GM23338 (cell line): ENCODE measurements around the gene GCA. TPM values are rescaled to one million over a fixed set of nuclear protein-coding genes. Genes with fewer than 3 reads are reported as not detected.

Experiments used
- ATAC-seq: fragments of 200-7000 bp; cut with Tn5 transposase; 3 replicates; pipeline ENCODE4 v1.9.1; 2020
- DNase-seq: peaks from one replicate; pipeline ENCODE4 v3.0.0-alpha.2; 2015; ENCODE audit warnings: low spot score
- H2AFZ ChIP-seq: fragments of 200-600 bp; sonication (generic); 2 replicates; pipeline ENCODE4 v1.8.0; 2016; ENCODE audit warnings: antibody characterized with exemption, mild to moderate bottlenecking, moderate library complexity
- H3F3A ChIP-seq: fragments of 200-600 bp; sonication (generic); replicated peaks from 2 replicates; pipeline ENCODE4 v1.8.0; 2017; ENCODE audit warnings: antibody characterized with exemption, mixed run types, low read depth
- H3K27ac ChIP-seq: fragments of 200-600 bp; sonication (generic); 2 replicates; pipeline ENCODE4 v1.6.1; 2016; ENCODE audit warnings: low read depth
- H3K27me3 ChIP-seq: fragments of 200-600 bp; sonication (generic); 2 replicates; pipeline ENCODE4 v1.8.0; 2016; ENCODE audit warnings: mild to moderate bottlenecking, mixed run types, moderate library complexity; ENCODE audit not compliant: insufficient read depth
- H3K36me3 ChIP-seq: fragments of 200-600 bp; sonication (generic); 2 replicates; pipeline ENCODE4 v1.8.0; 2016; ENCODE audit warnings: mild to moderate bottlenecking; ENCODE audit not compliant: insufficient read depth
- H3K4me1 ChIP-seq: fragments of 200-600 bp; sonication (generic); 2 replicates; pipeline ENCODE4 v1.8.0; 2016; ENCODE audit warnings: mild to moderate bottlenecking, moderate library complexity; ENCODE audit not compliant: insufficient read depth
- H3K4me2 ChIP-seq: fragments of 200-600 bp; sonication (generic); 2 replicates; pipeline ENCODE4 v1.7.1; 2017; ENCODE audit warnings: mixed run types
- H3K4me3 ChIP-seq: fragments of 200-600 bp; sonication (generic); 2 replicates; pipeline ENCODE4 v1.6.1; 2016; ENCODE audit warnings: mixed run types
- H3K79me2 ChIP-seq: fragments of 200-600 bp; sonication (generic); replicated peaks from 2 replicates; pipeline ENCODE4 v1.8.0; 2017; ENCODE audit warnings: mild to moderate bottlenecking; ENCODE audit not compliant: insufficient read depth
- H3K9me2 ChIP-seq: fragments of 200-600 bp; sonication (generic); 2 replicates; pipeline ENCODE4 v1.8.0; 2017; ENCODE audit not compliant: insufficient read depth
- H4K20me1 ChIP-seq: fragments of 200-600 bp; sonication (generic); replicated peaks from 2 replicates; pipeline ENCODE4 v1.8.0; 2017; ENCODE audit warnings: mild to moderate bottlenecking; ENCODE audit not compliant: insufficient read depth
- H3K27ac Mint-ChIP-seq: 2 replicates; pipeline ENCODE4 v1.8.0; 2020; ENCODE audit warnings: inconsistent platforms, mild to moderate bottlenecking, moderate library complexity, mixed read lengths
- H3K27me3 Mint-ChIP-seq: 3 replicates; pipeline ENCODE4 v1.8.0; 2022; ENCODE audit warnings: low read depth, mild to moderate bottlenecking, moderate library complexity, mixed read lengths, inconsistent platforms; ENCODE audit not compliant: insufficient read depth, poor library complexity
- H3K36me3 Mint-ChIP-seq: 3 replicates; pipeline ENCODE4 v1.8.0; 2021; ENCODE audit warnings: low read depth, mild to moderate bottlenecking, inconsistent platforms, moderate library complexity, mixed read lengths
- H3K4me1 Mint-ChIP-seq: 3 replicates; pipeline ENCODE4 v1.8.0; 2020; ENCODE audit warnings: mild to moderate bottlenecking, inconsistent platforms, mixed read lengths
- H3K4me3 Mint-ChIP-seq: 3 replicates; pipeline ENCODE4 v1.8.0; 2021; ENCODE audit warnings: moderate library complexity, mild to moderate bottlenecking, inconsistent platforms, mixed read lengths
- H3K9me3 Mint-ChIP-seq: 3 replicates; pipeline ENCODE4 v1.8.0; 2020; ENCODE audit warnings: moderate library complexity, mild to moderate bottlenecking, inconsistent platforms, mixed read lengths
- CREB1 ChIP-seq: fragments of 250-450 bp; sonication (Bioruptor Pico); IDR thresholded peaks from 2 replicates; pipeline ENCODE4 v1.5.0; 2020; ENCODE audit warnings: low read depth, mild to moderate bottlenecking, moderate library complexity
- CTCF ChIP-seq, 2 experiments: fragments of 200-600 bp in 1 of 2; sonication (generic) in 1 of 2; conservative IDR thresholded peaks; 2 replicates each; pipeline versions ENCODE4 v1.5.1 to v1.6.1; 2016 to 2017; ENCODE audit warnings: antibody characterized with exemption in 2 of 2, low read depth in 2 of 2, mild to moderate bottlenecking in 2 of 2, moderate library complexity in 1 of 2
- ETS1 ChIP-seq: IDR thresholded peaks from 2 replicates; pipeline ENCODE4 v1.6.1; 2016; ENCODE audit warnings: antibody characterized with exemption
- EZH2phosphoT487 ChIP-seq: fragments of 200-600 bp; sonication (generic); IDR thresholded peaks from one replicate; pipeline ENCODE4 v1.8.1; 2018; ENCODE audit warnings: antibody characterized with exemption; ENCODE audit not compliant: unreplicated experiment
- JUNB ChIP-seq: IDR thresholded peaks from one replicate; pipeline ENCODE4 v1.6.1; 2016; ENCODE audit warnings: antibody characterized with exemption; ENCODE audit not compliant: unreplicated experiment
- NANOG ChIP-seq: IDR thresholded peaks from 2 replicates; pipeline ENCODE4 v1.6.1; 2016; ENCODE audit warnings: antibody characterized with exemption, borderline replicate concordance
- POLR2AphosphoS5 ChIP-seq: IDR thresholded peaks from 2 replicates; pipeline ENCODE4 v1.6.1; 2016; ENCODE audit warnings: antibody characterized with exemption, low read depth
- REST ChIP-seq: IDR thresholded peaks from one replicate; pipeline ENCODE4 v1.6.1; 2018; ENCODE audit warnings: antibody characterized with exemption; ENCODE audit not compliant: unreplicated experiment
- STAT1 ChIP-seq: IDR thresholded peaks from one replicate; pipeline ENCODE4 v1.6.1; 2016; ENCODE audit warnings: antibody characterized with exemption; ENCODE audit not compliant: unreplicated experiment
- ZNF114 ChIP-seq: fragments of 250-450 bp; sonication (Bioruptor Pico); IDR thresholded peaks from 2 replicates; pipeline ENCODE4 v1.5.0; 2020; ENCODE audit warnings: mild to moderate bottlenecking, moderate library complexity
- ZNF331 ChIP-seq: fragments of 250-450 bp; sonication (Bioruptor Pico); IDR thresholded peaks from 2 replicates; pipeline ENCODE4 v1.5.0; 2020; ENCODE audit warnings: low read depth, mild to moderate bottlenecking, moderate library complexity
- ZNF462 ChIP-seq: fragments of 250-450 bp; sonication (Bioruptor Pico); IDR thresholded peaks from 2 replicates; pipeline ENCODE4 v1.5.0; 2020; ENCODE audit warnings: mild to moderate bottlenecking, moderate library complexity
- long read RNA-seq: library from polyadenylated mRNA; unstranded; transcript quantifications from one replicate; pipeline ENCODE4 v2.0.0, GENCODE V29; 2020; ENCODE audit not compliant: unreplicated experiment
- polyA plus RNA-seq: library from polyadenylated mRNA; unstranded; fragments of >200 nt; fragmentation: Nextera tagmentation; extraction: Ambion mirVana; gene quantifications from 2 replicates; pipeline ENCODE4 v1.2.1, GENCODE V29; 2016
- total RNA-seq: library from RNA; depleted of rRNA; stranded (reverse); fragments of >200 nt; shearing (Covaris generic); gene quantifications from 2 replicates; pipeline ENCODE4 v1.2.3, GENCODE V29; 2014; rRNA removed

The GCA gene
- 39.3 and 42.6 TPM in 2 replicates for total RNA-seq
- 52.0 and 62.7 TPM in 2 replicates for polyA plus RNA-seq
- long read RNA-seq, transcript GCA-204 (8 exons, 1,992 nt) = major isoform, 33 of 40 reads
- long read RNA-seq, partial matches to known transcripts = 2 of 40 reads
- long read RNA-seq, other reads (novel, unspliced or antisense) = 3 of 40 reads

- DNase-seq = peak; percentile 98
- peak within 1 kb of the TSS; percentile 90 for H2AFZ ChIP-seq
- H3K36me3 Mint-ChIP-seq = no peaks in the 10 kb centered on the region; the same call in 2 of the 3 replicates
These were observed at the start of gene GCA for GRCh38 chr2:162343824-162344616. GCA (plus strand) TSS chr2:162344132; CDS start chr2:162344249, 117 bp downstream.

More at GRCh38 chr2:162343824-162344616, at the start of gene GCA:
- H3K36me3 ChIP-seq = no peaks in the 10 kb centered on the region
- no peaks in the 10 kb centered on the region for H3K27me3 ChIP-seq
- TF ChIP-seq CTCF (conservative IDR thresholded peaks at IDR 0.05; ENCODE audit: low read depth in 2 of 2) = no peak; a peak in 1 of 4 replicates
- no peak for TF ChIP-seq JUNB
- TF ChIP-seq ETS1 = 0 out of 2 replicates have a peak, but pooled peaks have one; percentile 26
- TF ChIP-seq REST = no peak
- no peak for TF ChIP-seq ZNF331 (CRISPR knock-in tag)
- no peak for TF ChIP-seq STAT1
- peak; percentile 74; the same call in 1 of the 2 replicates for TF ChIP-seq CREB1 (CRISPR knock-in tag)
- TF ChIP-seq EZH2phosphoT487 = no peak
- peak; percentile 95 for TF ChIP-seq POLR2AphosphoS5
- TF ChIP-seq ZNF114 (CRISPR knock-in tag) = no peak
- no peak for TF ChIP-seq ZNF462
- TF ChIP-seq NANOG = no peak
- Mint-ChIP-seq H3K4me3 (peak within 1 kb of the TSS; percentile 95), H3K27ac (peak within 1 kb of the TSS; percentile 92), H3K4me1 (peaks cover 11% of the 10 kb centered on the region; the same call in 2 of the 3 replicates), H3K27me3 (peaks cover 3% of the 10 kb centered on the region), H3K9me3 (no peaks in the 10 kb centered on the region)
- peak; percentile 98 for ATAC-seq
- H3K4me2 ChIP-seq = peak within 1 kb of the TSS; percentile 80
- no peaks in the 10 kb centered on the region for H3F3A ChIP-seq
- no peak within 1 kb of the TSS for H3K27ac ChIP-seq
- H3K4me1 ChIP-seq = peaks cover 6% of the 10 kb centered on the region
- H4K20me1 ChIP-seq = peaks cover 6% of the 10 kb centered on the region
- H3K9me2 ChIP-seq = peaks cover 5% of the 10 kb centered on the region; the same call in 1 of the 2 replicates
- H3K79me2 ChIP-seq = peaks cover 30% of the 10 kb centered on the region
- H3K4me3 ChIP-seq = peak within 1 kb of the TSS; percentile 60
